ENCODE data around the gene CRYBB1. TPM values are rescaled to one million over a fixed set of nuclear protein-coding genes. Genes with fewer than 3 reads are reported as not detected.

Gene CRYBB1
- total and polyA plus RNA-seq, 8 donors: 0.79 to 1.5 (median 1.1) TPM

DNA sequence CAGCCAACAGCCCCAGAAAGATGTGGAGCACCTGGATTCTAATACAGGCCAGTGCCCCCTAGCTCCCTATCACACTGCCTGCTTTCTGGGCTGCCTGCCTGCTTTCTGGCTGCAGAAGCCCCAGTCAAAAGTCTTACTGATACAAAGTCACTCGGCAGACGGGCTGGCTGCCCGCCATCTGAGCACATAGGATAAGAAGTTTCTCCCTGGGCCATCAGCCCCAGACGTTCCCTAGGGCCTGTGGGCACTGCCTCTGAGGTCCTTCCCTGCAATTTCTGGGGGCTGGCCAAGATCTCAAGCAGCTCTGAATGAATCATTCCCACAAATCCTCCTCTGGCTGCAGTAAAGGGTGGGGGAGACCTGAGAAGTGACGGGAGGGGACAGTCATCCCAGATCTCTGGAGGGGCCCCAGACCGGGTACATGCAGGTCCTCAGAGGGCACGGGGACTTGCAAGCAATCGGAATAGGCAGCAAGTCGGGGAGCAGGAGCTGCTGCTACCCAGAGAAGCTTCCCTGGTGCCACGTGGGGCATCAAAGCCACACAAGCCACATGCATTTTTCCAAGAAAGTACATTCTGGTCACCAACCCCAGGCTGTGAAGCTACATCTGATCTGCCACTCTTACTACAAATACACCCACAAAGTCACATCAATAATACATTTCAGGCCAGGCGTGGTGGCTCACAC, 32.6 kb downstream of the CRYBB1 start:
- H3K4me1 ChIP-seq: peaks cover 15 to 65% of the 10 kb centered on the region in 2 donors
- intact Hi-C loops (cut with DNase I): no loop called here
- H3K27me3 ChIP-seq: no peaks in the 10 kb centered on the region
- DNase-seq (peak in 3 of 4 donors; percentile 30 to 83 (median 72)), ATAC-seq (peak; percentile 43)
- no peak overlapping the region for H3K4me3 ChIP-seq
- H3K36me3 ChIP-seq: peaks cover 0 to 14% of the 10 kb centered on the region in 2 donors
- no peak for TF ChIP-seq CTCF (IDR thresholded peaks at IDR 0.05)
- H3K27ac ChIP-seq: peak overlapping the region; percentile 5 to 14
- H3K9me3 ChIP-seq: no peaks in the 10 kb centered on the region

DNA sequence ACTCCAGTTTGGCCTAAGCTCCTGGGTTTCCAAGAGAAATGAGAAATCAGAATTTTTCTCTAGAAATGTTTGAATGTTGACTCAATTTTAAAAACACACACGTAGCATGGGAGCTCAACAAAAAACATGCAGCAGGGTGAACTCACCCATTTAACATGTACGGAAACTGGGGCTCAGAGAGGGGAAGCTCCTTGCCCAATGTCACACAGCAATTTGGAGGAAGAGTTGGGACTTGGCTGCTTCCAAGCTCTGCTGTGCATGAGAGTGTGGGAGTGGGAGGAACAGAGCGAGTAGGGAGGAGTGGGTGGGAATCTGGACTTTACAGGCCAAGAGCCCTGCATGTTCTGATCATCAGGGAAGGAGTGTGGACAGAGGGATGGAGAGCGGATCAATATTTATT, 33.8 kb downstream of the CRYBB1 start:
- H3K9me3 ChIP-seq: no peaks in the 10 kb centered on the region
- H3K4me3 ChIP-seq: no peak overlapping the region
- H3K4me1 ChIP-seq: peaks cover 20 to 75% of the 10 kb centered on the region in 2 donors
- intact Hi-C loops (cut with DNase I): no loop called here
- no peak overlapping the region for H3K27ac ChIP-seq
- no peak for DNase-seq
- no peak for TF ChIP-seq CTCF (IDR thresholded peaks at IDR 0.05)
- peaks cover 0 to 14% of the 10 kb centered on the region in 2 donors for H3K36me3 ChIP-seq
- no peak for ATAC-seq
- H3K27me3 ChIP-seq: no peaks in the 10 kb centered on the region

DNA sequence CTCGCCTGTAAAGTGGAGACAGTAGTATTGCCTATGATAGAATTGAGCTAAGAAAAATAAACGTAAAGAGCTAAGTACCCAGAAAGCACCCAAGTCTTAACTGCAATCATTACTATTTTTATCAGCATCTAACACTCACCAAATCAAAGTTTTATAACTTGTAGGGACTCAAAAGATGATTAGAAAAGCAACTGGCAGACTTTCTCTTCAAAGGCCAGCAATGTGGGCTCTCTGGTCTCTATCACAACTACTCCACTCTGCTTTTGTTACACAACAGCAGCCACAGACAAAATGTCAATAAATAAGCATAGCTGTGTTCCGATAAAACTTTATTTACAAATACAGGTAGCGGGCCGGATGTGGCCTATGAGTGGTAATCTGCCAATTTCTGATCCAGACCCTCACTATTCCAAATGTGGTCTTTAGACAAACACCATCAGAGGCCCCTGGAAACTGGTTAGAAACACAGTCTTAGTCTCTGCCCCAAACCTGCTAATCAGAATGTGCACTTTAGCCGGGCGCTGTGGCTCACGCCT, 36.1 kb downstream of the CRYBB1 start:
- DNase-seq: no peak
- Histone ChIP-seq H3K27me3 (no peaks in the 10 kb centered on the region), H3K9me3 (no peaks in the 10 kb centered on the region), H3K4me1 (peaks cover 20 to 75% of the 10 kb centered on the region in 2 donors), H3K27ac (no peak overlapping the region), H3K4me3 (no peak overlapping the region), H3K36me3 (peaks cover 0 to 18% of the 10 kb centered on the region in 2 donors)
- ATAC-seq: no peak
- intact Hi-C loops (cut with DNase I): no loop called here
- no peak for TF ChIP-seq CTCF (IDR thresholded peaks at IDR 0.05)

DNA sequence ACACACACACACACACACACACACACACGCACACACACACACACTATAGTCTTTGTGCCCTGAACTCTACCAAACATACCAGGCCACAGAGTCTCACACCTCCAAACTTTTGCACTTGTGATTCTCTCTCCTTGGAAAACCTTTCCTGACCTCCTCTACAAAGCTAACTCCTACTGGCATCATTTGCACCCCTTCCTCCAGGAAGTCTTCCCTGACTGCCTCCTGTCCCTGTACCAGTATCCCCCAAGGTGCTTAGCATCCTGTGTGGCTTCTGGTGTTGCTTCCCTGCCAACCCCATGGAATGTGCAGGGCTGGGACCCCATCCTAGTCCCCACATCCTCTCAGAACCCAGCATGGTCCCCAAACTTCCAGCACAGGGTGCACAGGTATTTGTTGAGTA, 36.8 kb downstream of the CRYBB1 start:
- Histone ChIP-seq H3K4me1 (peaks cover 19 to 75% of the 10 kb centered on the region in 2 donors), H3K9me3 (no peaks in the 10 kb centered on the region), H3K27ac (no peak overlapping the region), H3K36me3 (peaks cover 0 to 18% of the 10 kb centered on the region in 2 donors), H3K4me3 (no peak overlapping the region), H3K27me3 (no peaks in the 10 kb centered on the region)
- DNase-seq (no peak), ATAC-seq (no peak)
- intact Hi-C loops (cut with DNase I): no loop called here
- TF ChIP-seq CTCF (IDR thresholded peaks at IDR 0.05): no peak

DNA sequence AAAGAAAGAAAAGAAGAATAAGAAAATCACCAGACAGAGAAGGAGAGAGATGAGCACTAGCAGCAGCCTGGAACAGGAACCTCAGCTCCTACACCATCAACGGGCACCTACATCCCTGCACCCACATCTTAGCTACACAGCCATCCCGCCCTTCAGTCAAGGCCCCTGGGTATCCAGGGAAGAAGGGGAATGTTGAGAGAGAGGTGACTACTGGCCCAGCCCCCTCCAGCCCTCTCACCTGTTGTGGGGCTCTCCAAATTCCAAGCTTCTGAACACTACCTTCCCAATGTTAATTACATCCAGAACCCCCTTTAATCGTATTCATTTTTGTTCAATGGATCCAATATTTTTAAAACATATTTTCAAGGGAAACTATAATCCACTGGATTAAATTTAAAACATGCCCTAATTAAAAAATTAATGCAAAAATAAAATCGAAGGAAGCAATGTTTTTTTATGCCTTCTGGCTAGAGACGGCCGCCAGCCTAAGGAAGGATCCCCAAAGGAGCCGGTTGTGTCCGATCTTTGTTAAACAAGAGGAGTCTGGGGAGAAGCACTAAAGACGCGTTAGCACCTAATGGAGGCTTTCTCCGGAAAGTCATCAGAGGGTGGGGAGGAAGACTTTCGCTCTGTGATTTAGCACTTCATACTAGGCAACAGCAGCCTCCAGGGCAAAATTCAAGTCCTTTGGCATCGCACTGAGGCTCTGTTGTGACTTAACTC, 37.4 kb downstream of the CRYBB1 start:
- Histone ChIP-seq H3K4me3 (no peak overlapping the region), H3K36me3 (peaks cover 0 to 18% of the 10 kb centered on the region in 2 donors), H3K4me1 (peaks cover 15 to 75% of the 10 kb centered on the region in 2 donors), H3K27ac (peak overlapping the region in 1 of 2 donors; percentile 70), H3K27me3 (no peaks in the 10 kb centered on the region), H3K9me3 (no peaks in the 10 kb centered on the region)
- intact Hi-C loops (cut with DNase I): no loop called here
- TF ChIP-seq CTCF (IDR thresholded peaks at IDR 0.05): no peak
- no peak for DNase-seq
- ATAC-seq: no peak
